ENCODE measurements around the gene RND1. TPM values are rescaled to one million over a fixed set of nuclear protein-coding genes. Genes with fewer than 3 reads are reported as not detected.

The RND1 gene
- total and polyA plus RNA-seq, 2 of the 8 experiments (the other 6 are each of a cell fraction or from before 2014, with no cell fraction given) = 15.8 to 17.1 TPM

DNA sequence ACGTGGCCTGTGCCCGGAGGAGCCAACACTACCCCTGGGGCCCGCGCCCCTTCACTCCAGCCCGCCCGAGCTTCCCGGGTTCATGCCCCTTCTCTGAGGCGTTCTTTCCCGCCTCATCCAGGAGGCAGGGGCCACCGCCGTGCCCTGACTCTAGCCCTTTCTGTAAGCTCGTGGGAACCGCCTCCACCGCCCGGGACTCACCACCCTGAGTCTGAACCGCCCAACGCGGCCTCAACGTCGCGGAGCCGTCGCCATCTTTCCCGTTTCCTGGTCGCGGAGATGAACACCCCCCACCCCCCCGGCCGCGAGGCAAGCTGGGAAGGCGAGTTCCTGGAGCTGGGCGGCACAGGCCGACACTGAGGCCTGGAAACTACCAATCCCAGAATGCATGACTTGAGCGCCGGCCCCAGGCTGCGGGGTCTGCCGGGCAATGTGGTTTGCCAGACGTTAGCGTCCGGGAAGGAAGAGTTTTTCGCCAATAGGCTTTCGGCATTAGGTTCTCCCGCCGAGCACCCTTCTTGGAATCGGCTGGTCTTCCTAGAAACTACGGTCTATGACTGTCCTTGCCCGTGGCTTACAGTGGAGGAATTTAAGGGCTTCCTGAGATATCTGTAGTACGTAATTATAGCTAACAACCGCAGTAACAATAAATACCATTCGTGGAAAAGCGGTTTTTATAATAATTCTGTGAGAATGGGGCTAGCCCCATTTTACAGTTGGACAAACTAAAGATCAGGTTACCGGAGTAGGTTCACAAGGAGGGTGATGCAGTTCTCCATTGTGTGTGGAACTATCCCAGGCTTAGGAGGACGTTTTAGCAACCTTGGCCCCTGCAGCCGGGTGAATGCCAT is 13.6 kb downstream of the RND1 start, which contains the start of gene DDX23 (continued):
- TF ChIP-seq CEBPB (IDR thresholded peaks at IDR 0.05; ENCODE audit: low read depth, low read length) = no peak
- TF ChIP-seq PHF8 (conservative IDR thresholded peaks at IDR 0.05; ENCODE audit: low read depth, low read length) = peak; percentile 90
- peak; percentile 45 to 89 for TF ChIP-seq POLR2A (IDR thresholded peaks at IDR 0.05; ENCODE audit: control extremely low read depth in 1 of 2, low read depth in 2 of 2, low read length in 2 of 2)
- TF ChIP-seq, protein P1, sequence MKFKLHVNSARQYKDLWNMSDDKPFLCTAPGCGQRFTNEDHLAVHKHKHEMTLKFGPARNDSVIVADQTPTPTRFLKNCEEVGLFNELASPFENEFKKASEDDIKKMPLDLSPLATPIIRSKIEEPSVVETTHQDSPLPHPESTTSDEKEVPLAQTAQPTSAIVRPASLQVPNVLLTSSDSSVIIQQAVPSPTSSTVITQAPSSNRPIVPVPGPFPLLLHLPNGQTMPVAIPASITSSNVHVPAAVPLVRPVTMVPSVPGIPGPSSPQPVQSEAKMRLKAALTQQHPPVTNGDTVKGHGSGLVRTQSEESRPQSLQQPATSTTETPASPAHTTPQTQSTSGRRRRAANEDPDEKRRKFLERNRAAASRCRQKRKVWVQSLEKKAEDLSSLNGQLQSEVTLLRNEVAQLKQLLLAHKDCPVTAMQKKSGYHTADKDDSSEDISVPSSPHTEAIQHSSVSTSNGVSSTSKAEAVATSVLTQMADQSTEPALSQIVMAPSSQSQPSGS (IDR thresholded peaks at IDR 0.05; ENCODE audit: low read length) = no peak
- TF ChIP-seq EZH2 (IDR thresholded peaks at IDR 0.05; ENCODE audit: low read depth, low read length, severe bottlenecking) = no peak
- no peak for TF ChIP-seq SIRT6 (IDR thresholded peaks at IDR 0.05; ENCODE audit: low read length)
- TF ChIP-seq EP300 (IDR thresholded peaks at IDR 0.05; ENCODE audit: borderline replicate concordance in 1 of 2, low read depth in 2 of 2, low read length in 2 of 2) = no peak
- no peak for TF ChIP-seq BACH1 (IDR thresholded peaks at IDR 0.05; ENCODE audit: low read length)
- TF ChIP-seq CBX5 (IDR thresholded peaks at IDR 0.05; ENCODE audit: low read depth, low read length) = no peak
- TF ChIP-seq SP4 (IDR thresholded peaks at IDR 0.05; ENCODE audit: low read length) = peak; percentile 60; the same call in 1 of the 2 replicates
